Measurements from ENCODE around the gene CUL3.

CUL3 gene

GRCh38 chr2:224466304-224466895 is 118.8 kb downstream of the CUL3 start:
- TF ChIP-seq CTCF (IDR thresholded peaks at IDR 0.05; ENCODE audit: control insufficient read depth, insufficient read depth, low read depth, low read length, missing control alignments): no peak
- H3K4me3 ChIP-seq (ENCODE audit: control insufficient read depth, low read depth, low read length): no peak overlapping the region
- no peak for DNase-seq (ENCODE audit: low read depth)

- no peak for DNase-seq (ENCODE audit: low read depth)
- no peak overlapping the region for H3K4me3 ChIP-seq (ENCODE audit: control insufficient read depth, low read depth, low read length)
- TF ChIP-seq CTCF (IDR thresholded peaks at IDR 0.05; ENCODE audit: control insufficient read depth, insufficient read depth, low read depth, low read length, missing control alignments): no peak
Measured at GRCh38 chr2:224461391-224461790, 123.8 kb downstream of the CUL3 start.

- no peak for DNase-seq (ENCODE audit: low read depth)
- no peak for TF ChIP-seq CTCF (IDR thresholded peaks at IDR 0.05; ENCODE audit: control insufficient read depth, insufficient read depth, low read depth, low read length, missing control alignments)
- no peak overlapping the region for H3K4me3 ChIP-seq (ENCODE audit: control insufficient read depth, low read depth, low read length)
Measured at GRCh38 chr2:224457408-224458096, 127.6 kb downstream of the CUL3 start.

- H3K4me3 ChIP-seq (ENCODE audit: control insufficient read depth, low read depth, low read length): no peak overlapping the region
- no peak for TF ChIP-seq CTCF (IDR thresholded peaks at IDR 0.05; ENCODE audit: control insufficient read depth, insufficient read depth, low read depth, low read length, missing control alignments)
- no peak for DNase-seq (ENCODE audit: low read depth)
Measured at GRCh38 chr2:224453892-224454291, 131.3 kb downstream of the CUL3 start.

- no peak for DNase-seq (ENCODE audit: low read depth)
- peak; percentile 65 for TF ChIP-seq CTCF (IDR thresholded peaks at IDR 0.05; ENCODE audit: control insufficient read depth, insufficient read depth, low read depth, low read length, missing control alignments)
- no peak overlapping the region for H3K4me3 ChIP-seq (ENCODE audit: control insufficient read depth, low read depth, low read length)
Measured at GRCh38 chr2:224449212-224450147, 135.7 kb downstream of the CUL3 start.

GRCh38 chr2:224448236-224448635 is 136.9 kb downstream of the CUL3 start:
- H3K4me3 ChIP-seq (ENCODE audit: control insufficient read depth, low read depth, low read length): no peak overlapping the region
- DNase-seq (ENCODE audit: low read depth): no peak
- TF ChIP-seq CTCF (IDR thresholded peaks at IDR 0.05; ENCODE audit: control insufficient read depth, insufficient read depth, low read depth, low read length, missing control alignments): no peak
